Measurements from ENCODE around the gene CSNK2B. TPM values are rescaled to one million over a fixed set of nuclear protein-coding genes. Genes with fewer than 3 reads are reported as not detected.

The CSNK2B gene
- total RNA-seq, 2 donors from 2014 or later: 137 to 155 TPM

GRCh38 chr6:31658983-31659648 lies 6.8 kb upstream of the CSNK2B start:
- DNase-seq: peak in 1 of 2 donors; percentile 15
- ATAC-seq: no peak
- intact Hi-C loops (cut with DNase I, micrococcal nuclease): no loop called here

- ATAC-seq (peak; percentile 45), DNase-seq (peak in 1 of 2 donors; percentile 57)
- intact Hi-C loops (cut with DNase I, micrococcal nuclease): no loop called here
These were observed 6.1 kb upstream of the CSNK2B start for GRCh38 chr6:31659649-31660380.

- ATAC-seq: peak; percentile 74
- peak; percentile 88 to 92 for DNase-seq
- intact Hi-C loops (cut with DNase I, micrococcal nuclease): no loop called here
These were observed 5.3 kb upstream of the CSNK2B start, which contains the start of gene C6orf47 for GRCh38 chr6:31660381-31661261. C6orf47 (minus strand) TSS chr6:31660778; CDS start chr6:31659947, 831 bp downstream.

DNA sequence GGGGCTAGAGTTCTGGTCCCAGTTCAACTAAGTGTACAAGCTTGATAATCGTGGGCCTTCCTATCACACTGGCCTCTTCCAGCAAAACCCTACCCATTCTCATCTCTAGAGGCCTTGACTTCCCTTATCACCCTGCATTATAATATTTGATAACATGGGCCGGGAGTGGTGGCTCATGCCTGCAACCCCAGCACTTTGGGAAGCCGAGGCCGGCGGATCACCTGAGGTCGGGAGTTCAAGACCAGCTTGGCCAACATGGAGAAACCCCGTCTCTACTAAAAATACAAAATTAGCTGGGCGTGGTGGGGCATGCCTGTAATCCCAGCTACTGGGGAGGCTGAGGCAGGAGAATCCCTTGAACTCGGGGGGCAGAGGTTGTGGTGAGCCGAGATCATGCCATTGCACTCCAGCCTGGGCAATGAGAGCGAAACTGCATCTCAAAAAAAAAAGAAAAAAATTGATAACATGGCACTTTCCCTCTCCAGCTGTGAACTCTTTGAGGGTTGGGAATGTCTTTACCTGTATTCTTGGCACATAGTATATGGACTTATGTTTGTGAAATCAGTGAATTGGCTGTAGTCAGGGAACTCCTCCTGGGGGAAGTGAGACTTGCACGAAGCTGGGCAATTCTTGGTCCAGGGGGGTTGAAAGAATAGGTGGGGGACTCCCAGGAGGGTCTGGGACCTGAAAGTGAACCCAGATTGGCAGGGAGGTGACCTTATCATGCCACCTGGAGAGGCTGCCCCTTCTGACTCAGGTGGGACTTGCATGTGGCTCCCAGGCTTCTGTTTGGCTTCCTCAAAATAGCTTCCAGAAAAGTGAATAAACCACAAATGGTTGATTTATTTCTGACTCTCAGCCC lies 4.4 kb upstream of the CSNK2B start:
- DNase-seq: no peak
- intact Hi-C loops (cut with DNase I, micrococcal nuclease): no loop called here
- no peak for ATAC-seq

GRCh38 chr6:31662124-31662723 lies 3.7 kb upstream of the CSNK2B start:
- ATAC-seq (no peak), DNase-seq (no peak)
- intact Hi-C loops (cut with DNase I, micrococcal nuclease): no loop called here

- no peak for DNase-seq
- no peak for ATAC-seq
- intact Hi-C loops (cut with DNase I, micrococcal nuclease): no loop called here
These were observed 2.5 kb upstream of the CSNK2B start for GRCh38 chr6:31663126-31663960.

DNA sequence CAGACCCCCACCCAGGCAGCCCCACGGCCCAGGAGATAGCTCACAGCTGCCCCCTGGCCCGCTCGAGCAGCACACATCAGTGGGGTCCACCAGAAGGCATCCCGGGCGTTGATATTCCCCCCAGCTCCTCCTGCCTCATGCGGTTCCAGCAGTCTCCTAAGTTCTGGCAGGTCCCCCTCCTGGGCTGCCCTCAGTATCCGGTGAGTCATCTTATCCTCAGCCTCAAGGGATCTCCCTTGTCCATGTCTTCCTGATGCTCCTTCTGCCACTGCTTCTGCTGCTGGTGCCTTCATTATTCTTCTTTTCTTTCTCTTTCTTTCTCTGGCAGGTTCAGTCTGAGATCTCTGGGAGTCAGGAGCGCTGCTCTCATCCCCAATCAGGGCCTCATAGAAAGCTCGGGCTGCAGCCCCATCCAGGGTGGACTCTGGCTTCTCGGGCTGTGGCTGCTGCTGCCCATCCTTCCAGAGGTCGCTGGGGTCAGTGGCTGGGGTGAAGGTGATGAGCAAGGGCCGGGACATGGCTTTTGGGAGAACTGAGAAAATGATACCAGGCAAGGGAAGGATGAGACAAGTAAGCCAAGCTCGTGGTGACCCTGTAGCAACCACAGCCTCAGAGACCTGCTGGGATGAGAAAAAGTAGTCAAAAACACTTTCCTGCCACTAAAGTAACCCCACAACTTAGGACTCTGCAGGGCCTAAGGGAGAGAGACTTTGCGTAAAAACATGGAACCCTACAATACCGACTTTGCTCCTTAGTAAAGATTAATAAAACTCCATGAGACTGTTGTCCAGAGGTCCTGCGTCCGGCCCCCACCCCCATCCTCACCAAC lies 1.7 kb upstream of the CSNK2B start:
- DNase-seq (peak in 1 of 2 donors; percentile 41), ATAC-seq (no peak)
- intact Hi-C loops (cut with DNase I, micrococcal nuclease): no loop called here

GRCh38 chr6:31664790-31665500 lies 935 bp upstream of the CSNK2B start, which contains the start of gene GPANK1:
GPANK1 (minus strand) TSS chr6:31664997; CDS start chr6:31664478, 519 bp downstream.
- ATAC-seq: peak; percentile 65
- DNase-seq: peak; percentile 93

DNA sequence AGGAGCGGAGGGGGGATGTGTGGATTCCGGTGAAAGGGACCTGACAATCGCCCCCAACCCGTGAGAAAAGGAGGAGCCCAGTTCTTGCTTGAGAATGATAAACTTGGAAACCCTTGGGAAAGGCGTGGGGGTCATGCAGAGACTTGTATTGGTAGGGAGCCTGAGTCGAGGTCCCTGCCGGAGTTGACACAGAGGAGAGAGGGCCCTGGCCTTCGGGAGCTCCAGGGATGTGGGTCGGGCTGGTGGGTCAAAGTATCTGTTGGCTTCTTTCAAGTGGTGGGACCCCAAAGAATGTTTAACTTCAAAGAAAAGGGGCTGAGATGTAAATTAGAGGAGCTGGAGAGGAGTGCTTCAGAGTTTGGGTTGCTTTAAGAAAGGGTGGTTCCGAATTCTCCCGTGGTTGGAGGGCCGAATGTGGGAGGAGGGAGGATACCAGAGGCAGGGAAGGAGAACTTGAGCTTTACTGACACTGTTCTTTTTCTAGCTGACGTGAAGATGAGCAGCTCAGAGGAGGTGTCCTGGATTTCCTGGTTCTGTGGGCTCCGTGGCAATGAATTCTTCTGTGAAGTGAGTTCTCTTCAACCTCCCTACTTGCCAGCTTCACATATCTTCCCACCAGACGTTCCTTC lies 571 bp downstream of the CSNK2B start:
- intact Hi-C loops (cut with DNase I, micrococcal nuclease): no loop called here
- DNase-seq (no peak), ATAC-seq (no peak)

More at GRCh38 chr6:31664790-31665500, 935 bp upstream of the CSNK2B start, which contains the start of gene GPANK1:
- intact Hi-C loops (cut with DNase I, micrococcal nuclease): no loop called here

DNA sequence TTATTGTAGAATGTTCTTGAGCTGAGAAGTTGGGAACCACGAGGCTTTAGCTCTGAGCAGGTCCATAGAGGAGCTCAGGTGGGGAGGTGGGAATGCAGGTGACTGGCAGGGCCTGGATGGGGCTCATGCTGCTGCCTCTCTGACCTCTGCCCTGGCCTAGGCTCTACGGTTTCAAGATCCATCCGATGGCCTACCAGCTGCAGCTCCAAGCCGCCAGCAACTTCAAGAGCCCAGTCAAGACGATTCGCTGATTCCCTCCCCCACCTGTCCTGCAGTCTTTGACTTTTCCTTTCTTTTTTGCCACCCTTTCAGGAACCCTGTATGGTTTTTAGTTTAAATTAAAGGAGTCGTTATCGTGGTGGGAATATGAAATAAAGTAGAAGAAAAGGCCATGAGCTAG lies 3.8 kb downstream of the CSNK2B start, which contains the start of gene LY6G5B:
Gene LY6G5B, plus strand, starts transcription at position 301 of the 400 bp plus-strand sequence. CDS start 975 bp downstream, outside the sequence.
- ATAC-seq (no peak), DNase-seq (no peak)
- intact Hi-C loops (cut with DNase I, micrococcal nuclease): no loop called here

DNA sequence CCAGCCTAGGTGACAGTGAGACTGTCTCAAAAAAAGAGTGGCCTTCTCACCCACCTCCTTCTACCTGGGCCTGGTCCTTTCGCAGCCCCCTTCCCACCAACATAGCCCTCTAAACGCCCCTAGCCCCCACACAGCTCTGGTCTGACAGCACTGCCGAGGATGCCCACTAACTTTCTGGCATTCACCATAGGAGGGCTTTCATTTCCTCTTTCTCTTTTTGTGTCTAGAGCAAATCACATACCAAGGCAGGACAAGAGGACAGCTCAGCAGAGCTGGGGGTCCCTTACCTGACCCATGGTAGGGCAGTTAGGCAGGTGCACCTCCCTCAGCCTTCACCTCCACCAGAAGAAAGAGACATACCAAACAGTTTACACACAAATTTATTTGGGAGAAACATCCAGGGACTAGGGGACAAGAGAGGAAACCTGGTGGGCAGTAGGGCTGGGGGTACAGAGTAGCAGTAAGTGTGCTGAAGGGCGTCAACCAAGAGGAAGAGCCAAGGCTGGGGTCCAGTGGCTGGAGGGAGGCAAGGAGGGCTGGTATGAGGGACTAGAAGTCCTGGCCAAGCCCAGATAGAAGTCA lies 10.5 kb downstream of the CSNK2B start:
- intact Hi-C loops (cut with DNase I, micrococcal nuclease): no loop called here
- ATAC-seq: no peak

DNA sequence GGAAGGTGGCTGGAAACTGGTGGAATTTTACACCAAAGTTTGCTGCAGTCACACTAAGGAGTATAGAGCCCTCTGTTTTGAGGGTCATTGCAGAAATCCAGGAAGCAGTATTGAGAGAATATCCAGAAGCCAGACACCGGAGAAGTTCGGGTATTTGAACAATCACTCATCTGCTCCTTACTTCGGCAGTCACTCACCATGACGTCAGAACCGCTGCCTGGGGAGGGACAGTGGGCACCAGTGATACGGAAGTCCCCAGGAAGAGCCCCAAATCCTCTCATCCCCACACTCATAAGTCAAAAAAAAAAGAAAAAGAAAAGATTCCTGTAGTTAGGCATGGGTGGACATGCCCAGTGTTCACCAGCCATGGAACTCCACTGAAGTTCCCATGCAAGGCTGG lies 11.0 kb downstream of the CSNK2B start:
- intact Hi-C loops (cut with DNase I, micrococcal nuclease): no loop called here

More for the DNA sequence above, 10.5 kb downstream of the CSNK2B start:
- DNase-seq: no peak

GRCh38 chr6:31677955-31678354 lies 12.1 kb downstream of the CSNK2B start:
- intact Hi-C loops (cut with DNase I, micrococcal nuclease): no loop called here
- no peak for DNase-seq
- no peak for ATAC-seq

More for the DNA sequence above, 11.0 kb downstream of the CSNK2B start:
- DNase-seq (no peak), ATAC-seq (no peak)
